B cell (primary cell): ENCODE data around the gene MSX1. TPM values are rescaled to one million over a fixed set of nuclear protein-coding genes. Genes with fewer than 3 reads are reported as not detected.

ENCODE experiments used
- ATAC-seq: fragments of 200-7000 bp; cut with Tn5 transposase; one replicate; pipeline ENCODE4 v1.10.0; 2021; ENCODE audit warnings: low read depth, mild to moderate bottlenecking, moderate number of reproducible peaks, moderate library complexity
- CTCF ChIA-PET: fragments of 350-600 bp; sonication (Branson Sonifier 250); formaldehyde crosslinking; loops from one replicate; lab custom pipeline; 2021; ENCODE audit warnings: antibody characterized with exemption, inconsistent platforms; lab: Charles Lee
- POLR2A ChIA-PET: fragments of 350-600 bp; sonication (Branson Sonifier 250); formaldehyde crosslinking; loops from one replicate; lab custom pipeline; 2021; ENCODE audit warnings: antibody characterized with exemption; lab: Charles Lee
- DNase-seq: peaks from one replicate; pipeline ENCODE4 v3.0.0; 2013
- H2AFZ ChIP-seq: 2 replicates; pipeline ENCODE4 v1.6.1; 2012; ENCODE audit warnings: mild to moderate bottlenecking, low read depth, low read length; ENCODE audit not compliant: insufficient read depth, poor library complexity, severe bottlenecking
- H3K27ac ChIP-seq, 2 donors: 1 replicate in 1 of 2; 2 replicates in 1 of 2; pipeline ENCODE4 v1.5.1; 2012 to 2013; ENCODE audit warnings: low read length in 2 of 2, mild to moderate bottlenecking in 2 of 2, moderate library complexity in 1 of 2
- H3K27me3 ChIP-seq, 4 experiments: fragments of 200-600 bp in 1 of 4; sonication (generic) in 1 of 4; replicated peaks in 1 of 4; 1 replicate in 2 of 4; 2 replicates in 2 of 4; pipeline versions ENCODE4 v1.6.1 to v1.7.0; 2013 to 2016; ENCODE audit warnings: low read length in 3 of 4, mild to moderate bottlenecking in 2 of 4, mixed read lengths in 1 of 4, moderate library complexity in 1 of 4; ENCODE audit not compliant: insufficient read depth in 4 of 4, control insufficient read depth in 3 of 4; ENCODE audit errors: control extremely low read depth in 1 of 4
- H3K36me3 ChIP-seq, 2 experiments: replicated peaks in 1 of 2; 1 replicate in 1 of 2; 2 replicates in 1 of 2; pipeline versions ENCODE4 v1.6.1 to v1.7.1; 2013; ENCODE audit warnings: low read length in 1 of 2; ENCODE audit not compliant: insufficient read depth in 2 of 2, control insufficient read depth in 1 of 2; ENCODE audit errors: control extremely low read depth in 1 of 2, extremely low read depth in 1 of 2
- H3K4me1 ChIP-seq, 2 donors: fragments of 200-600 bp in 1 of 2; sonication (generic) in 1 of 2; 1 replicate in 1 of 2; 2 replicates in 1 of 2; pipeline versions ENCODE4 v1.5.1 to v1.6.1; 2013 to 2017; ENCODE audit warnings: low read length in 2 of 2; ENCODE audit not compliant: control insufficient read depth in 2 of 2, insufficient read depth in 2 of 2
- H3K4me2 ChIP-seq: replicated peaks from 2 replicates; pipeline ENCODE3; 2012; ENCODE audit warnings: mild to moderate bottlenecking, low read depth, low read length; ENCODE audit not compliant: poor library complexity, severe bottlenecking
- H3K4me3 ChIP-seq, 5 experiments: fragments of 200-600 bp in 1 of 5; sonication (generic) in 1 of 5; 1 replicate in 3 of 5; 2 replicates in 2 of 5; pipeline versions ENCODE4 v1.5.1 to v1.7.0; 2011 to 2016; ENCODE audit warnings: low read length in 4 of 5, mild to moderate bottlenecking in 4 of 5, low read depth in 2 of 5, control low read depth in 1 of 5, moderate library complexity in 1 of 5; ENCODE audit not compliant: insufficient read depth in 1 of 5; ENCODE audit errors: control extremely low read depth in 1 of 5, extremely low read depth in 1 of 5
- H3K79me2 ChIP-seq: fragments of 200-600 bp; sonication (generic); one replicate; pipeline ENCODE4 v1.6.0; 2016; ENCODE audit warnings: low read length; ENCODE audit not compliant: control insufficient read depth, insufficient read depth
- H3K9ac ChIP-seq: fragments of 200-600 bp; sonication (generic); 2 replicates; pipeline ENCODE4 v1.6.1; 2017; ENCODE audit warnings: mild to moderate bottlenecking, low read length, moderate library complexity
- H3K9me3 ChIP-seq, 3 donors: one replicate each; pipeline versions ENCODE4 v1.6.1 to v1.7.1; 2013; ENCODE audit warnings: low read length in 2 of 3; ENCODE audit not compliant: control insufficient read depth in 2 of 3, insufficient read depth in 1 of 3; ENCODE audit errors: control extremely low read depth in 1 of 3
- H4K20me1 ChIP-seq: 2 replicates; pipeline ENCODE4 v1.6.0; 2012; ENCODE audit warnings: mild to moderate bottlenecking, low read length; ENCODE audit not compliant: insufficient read depth, control insufficient read depth, poor library complexity, severe bottlenecking
- H3K27ac Mint-ChIP-seq: one replicate; pipeline ENCODE4 v1.8.0; 2021; ENCODE audit warnings: mixed read lengths
- H3K27me3 Mint-ChIP-seq: one replicate; pipeline ENCODE4 v1.8.0; 2021; ENCODE audit warnings: mixed read lengths
- H3K4me1 Mint-ChIP-seq: one replicate; pipeline ENCODE4 v1.8.0; 2021; ENCODE audit warnings: mixed read lengths
- H3K4me3 Mint-ChIP-seq: one replicate; pipeline ENCODE4 v1.8.0; 2021; ENCODE audit warnings: mixed read lengths
- H3K9me3 Mint-ChIP-seq: one replicate; pipeline ENCODE4 v1.8.0; 2022; ENCODE audit warnings: mixed read lengths; ENCODE audit not compliant: insufficient read depth
- EZH2 ChIP-seq: IDR thresholded peaks from 2 replicates; pipeline ENCODE4 v1.6.1; 2012; ENCODE audit warnings: borderline replicate concordance, low read depth, mild to moderate bottlenecking, moderate library complexity, low read length; ENCODE audit not compliant: insufficient read depth, poor library complexity, severe bottlenecking
- WGBS: methylation state at CpG from one replicate; pipeline ENCODE4 v1.1.5; 2013; ENCODE audit warnings: missing lambda C conversion rate; ENCODE audit not compliant: insufficient coverage; 5-methylcytosine and 5-hydroxymethylcytosine counted together
- intact Hi-C: fragments of 100-400 bp; cut with micrococcal nuclease; formaldehyde crosslinking; loops from one replicate; pipeline ENCODE4 v1.10.0; 2022
- polyA plus RNA-seq: library from polyadenylated mRNA; depleted of rRNA; stranded (reverse); fragments of >200 nt; gene quantifications from 2 replicates; pipeline ENCODE4 v1.2.3, GENCODE V29; 2012
- total RNA-seq, 2 donors: library from RNA; stranded (reverse); fragments of 120-200 nt in 1 of 2; gene quantifications; 1 replicate in 1 of 2; 2 replicates in 1 of 2; pipeline versions ENCODE4 v1.2.3 to v1.2.4, GENCODE V29; 2013 to 2022
- TF ChIP-seq, protein P1 (sequence below): fragments of 200-600 bp; IDR thresholded peaks from one replicate; pipeline ENCODE4 v1.8.0; 2022; ENCODE audit warnings: antibody characterized with exemption, mild to moderate bottlenecking

The MSX1 gene
- total and polyA plus RNA-seq, 2 donors (not counting 1 experiment from before 2014, with no cell fraction given): 0.09 TPM; not detected in 1

DNA sequence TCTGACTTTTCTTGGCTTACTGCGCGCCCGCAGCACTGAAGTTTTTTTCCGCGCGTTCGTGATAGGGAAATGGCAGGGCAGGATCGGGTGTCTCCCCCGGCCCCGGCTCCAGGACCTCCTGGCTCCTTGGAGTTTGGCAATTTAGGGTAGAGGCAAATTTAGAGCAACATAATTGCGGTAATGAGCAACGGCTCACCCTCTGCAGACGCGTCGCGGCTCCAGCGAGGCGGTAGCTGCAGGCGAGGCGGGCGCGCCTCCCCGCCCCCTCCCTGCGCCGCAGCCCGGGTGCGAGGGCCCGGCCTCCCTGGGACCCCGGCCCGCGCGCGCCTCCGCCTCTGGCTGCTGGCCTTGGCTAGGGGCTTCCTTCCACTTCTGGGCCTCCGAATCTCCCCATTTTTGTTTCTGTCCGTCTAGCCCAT is 6.2 kb downstream of the MSX1 start:
- CTCF ChIA-PET: no interaction called here
- intact Hi-C loops: no loop called here
- H3K4me1 Mint-ChIP-seq: peaks cover 28% of the 10 kb centered on the region

DNA sequence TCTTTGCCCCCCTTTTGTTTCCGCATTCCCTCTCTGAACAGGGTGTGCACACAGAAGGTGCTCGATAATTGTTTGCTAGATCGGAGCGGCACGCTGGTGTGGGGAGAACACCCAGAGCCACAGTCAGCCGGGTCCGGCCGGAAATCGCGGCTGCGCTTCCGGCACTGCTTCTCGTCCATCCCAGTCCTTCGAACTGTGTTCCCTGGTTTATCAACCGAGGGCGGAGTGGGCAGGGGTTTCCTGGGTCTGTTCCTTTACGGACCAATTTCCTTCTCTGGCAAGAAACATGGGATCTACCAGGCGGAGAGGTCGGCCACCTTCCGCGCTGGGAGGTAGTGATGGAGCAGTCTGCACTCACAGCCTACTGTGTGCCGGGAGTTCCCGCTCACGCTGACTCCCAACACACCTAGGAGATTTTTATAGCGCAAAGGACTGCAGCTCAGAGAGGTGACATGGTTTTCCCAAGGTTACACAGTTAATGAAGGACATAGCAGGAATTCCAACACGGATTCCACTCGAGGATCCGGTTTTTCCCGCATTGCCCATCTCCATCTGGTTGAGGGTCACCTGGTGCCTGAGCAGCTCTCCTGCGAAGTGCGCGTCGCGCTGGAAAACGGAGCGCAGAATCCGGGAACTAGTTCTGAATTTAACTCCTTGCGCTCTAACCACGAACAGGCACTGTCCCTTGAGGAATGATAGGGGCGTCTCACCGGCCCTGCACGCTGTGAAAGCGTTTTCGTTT is 6.8 kb downstream of the MSX1 start:
- Histone ChIP-seq H3K9me3 (peaks cover 2 to 94% (median 56%) of the 10 kb centered on the region in 3 donors), H3K4me2 (peak overlapping the region; percentile 63), H2AFZ (peak overlapping the region; percentile 12), H3K4me3 (peak overlapping the region in 2 of 5 experiments; percentile 15), H3K79me2 (no peaks in the 10 kb centered on the region), H4K20me1 (no peaks in the 10 kb centered on the region), H3K36me3 (no peaks in the 10 kb centered on the region), H3K27ac (no peak overlapping the region), H3K9ac (no peak overlapping the region), H3K4me1 (peaks cover 41 to 79% of the 10 kb centered on the region in 2 donors), H3K27me3 (peaks cover 0 to 100% (median 83%) of the 10 kb centered on the region in 4 experiments)
- TF ChIP-seq, protein P1, sequence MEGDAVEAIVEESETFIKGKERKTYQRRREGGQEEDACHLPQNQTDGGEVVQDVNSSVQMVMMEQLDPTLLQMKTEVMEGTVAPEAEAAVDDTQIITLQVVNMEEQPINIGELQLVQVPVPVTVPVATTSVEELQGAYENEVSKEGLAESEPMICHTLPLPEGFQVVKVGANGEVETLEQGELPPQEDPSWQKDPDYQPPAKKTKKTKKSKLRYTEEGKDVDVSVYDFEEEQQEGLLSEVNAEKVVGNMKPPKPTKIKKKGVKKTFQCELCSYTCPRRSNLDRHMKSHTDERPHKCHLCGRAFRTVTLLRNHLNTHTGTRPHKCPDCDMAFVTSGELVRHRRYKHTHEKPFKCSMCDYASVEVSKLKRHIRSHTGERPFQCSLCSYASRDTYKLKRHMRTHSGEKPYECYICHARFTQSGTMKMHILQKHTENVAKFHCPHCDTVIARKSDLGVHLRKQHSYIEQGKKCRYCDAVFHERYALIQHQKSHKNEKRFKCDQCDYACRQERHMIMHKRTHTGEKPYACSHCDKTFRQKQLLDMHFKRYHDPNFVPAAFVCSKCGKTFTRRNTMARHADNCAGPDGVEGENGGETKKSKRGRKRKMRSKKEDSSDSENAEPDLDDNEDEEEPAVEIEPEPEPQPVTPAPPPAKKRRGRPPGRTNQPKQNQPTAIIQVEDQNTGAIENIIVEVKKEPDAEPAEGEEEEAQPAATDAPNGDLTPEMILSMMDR: no peak
- TF ChIP-seq EZH2: no peak
- DNase-seq (peak; percentile 52), ATAC-seq (no peak)
- H3K4me3 Mint-ChIP-seq: peak overlapping the region; percentile 76
- no peaks in the 10 kb centered on the region for H3K9me3 Mint-ChIP-seq
- peaks cover 65% of the 10 kb centered on the region for H3K27me3 Mint-ChIP-seq
- peak overlapping the region; percentile 80 for H3K27ac Mint-ChIP-seq
- POLR2A ChIA-PET: no interaction called here
- 7% methylated on average over 43 of the region's 44 CpGs for WGBS
- intact Hi-C loops: no loop called here
- H3K4me1 Mint-ChIP-seq: peaks cover 29% of the 10 kb centered on the region
- CTCF ChIA-PET: no interaction called here

More for the DNA sequence above, 6.2 kb downstream of the MSX1 start:
- Histone ChIP-seq H3K27ac (no peak overlapping the region), H3K79me2 (no peaks in the 10 kb centered on the region), H3K4me1 (peaks cover 43 to 81% of the 10 kb centered on the region in 2 donors), H2AFZ (peak overlapping the region; percentile 2), H3K36me3 (no peaks in the 10 kb centered on the region), H3K4me2 (peak overlapping the region; percentile 63), H3K9me3 (peaks cover 4 to 94% (median 54%) of the 10 kb centered on the region in 3 donors), H3K9ac (no peak overlapping the region), H3K4me3 (peak overlapping the region in 2 of 5 experiments; percentile 15), H3K27me3 (peaks cover 0 to 100% (median 83%) of the 10 kb centered on the region in 4 experiments), H4K20me1 (no peaks in the 10 kb centered on the region)
- peaks cover 63% of the 10 kb centered on the region for H3K27me3 Mint-ChIP-seq
- WGBS: 7% methylated on average over 35 of the region's 36 CpGs
- peak overlapping the region; percentile 76 for H3K4me3 Mint-ChIP-seq
- H3K27ac Mint-ChIP-seq: peak overlapping the region; percentile 80
- ATAC-seq: no peak
- DNase-seq: no peak
- H3K9me3 Mint-ChIP-seq: no peaks in the 10 kb centered on the region
- POLR2A ChIA-PET: no interaction called here
- TF ChIP-seq, protein P1: no peak
- no peak for TF ChIP-seq EZH2
